Kidney epithelial cell (primary cell): ENCODE data around the gene CHPT1. TPM values are rescaled to one million over a fixed set of nuclear protein-coding genes. Genes with fewer than 3 reads are reported as not detected.
A peak's percentile ranks its signal among the peaks of the same experiment; 100 is the strongest.

ENCODE experiments used
- DNase-seq: peaks from one replicate; pipeline ENCODE4 v3.0.0-alpha.2; 2010; ENCODE audit warnings: low read depth
- H3K27me3 ChIP-seq: 2 replicates; pipeline ENCODE4 v1.6.0; 2011; ENCODE audit warnings: low read length; ENCODE audit not compliant: control insufficient read depth, insufficient read depth
- H3K36me3 ChIP-seq: 2 replicates; pipeline ENCODE4 v1.5.1; 2011; ENCODE audit warnings: low read length; ENCODE audit not compliant: control insufficient read depth, insufficient read depth
- H3K4me3 ChIP-seq: 2 replicates; pipeline ENCODE4 v1.5.1; 2011; ENCODE audit warnings: low read depth, mild to moderate bottlenecking, control low read depth, low read length
- CTCF ChIP-seq: IDR thresholded peaks from 2 replicates; pipeline ENCODE4 v1.5.1; 2011; ENCODE audit warnings: mild to moderate bottlenecking, moderate library complexity, low read length, control low read depth, inconsistent platforms; ENCODE audit not compliant: insufficient read depth, poor library complexity, severe bottlenecking
- total RNA-seq: library from RNA; depleted of rRNA; stranded (reverse); fragments of >200 nt; gene quantifications from 2 replicates; pipeline ENCODE4 v1.2.3, GENCODE V29; 2015

Gene CHPT1
- 10.3 and 16.1 TPM in 2 replicates for total RNA-seq

GRCh38 chr12:101697197-101697929 is at the start of gene CHPT1:
CHPT1 (plus strand) TSS chr12:101697640; CDS start chr12:101697862, 222 bp downstream.
- H3K36me3 ChIP-seq: no peaks in the 10 kb centered on the region
- TF ChIP-seq CTCF: no peak
- DNase-seq: no peak
- no peaks in the 10 kb centered on the region for H3K27me3 ChIP-seq
- peak within 1 kb of the TSS; percentile 66 for H3K4me3 ChIP-seq

- no peaks in the 10 kb centered on the region for H3K36me3 ChIP-seq
- no peak for DNase-seq
Observed at GRCh38 chr12:101647711-101648110, 49.7 kb upstream of the CHPT1 start.

GRCh38 chr12:101648195-101648594 is 49.2 kb upstream of the CHPT1 start:
- no peak overlapping the region for H3K4me3 ChIP-seq
- no peak for DNase-seq
- H3K36me3 ChIP-seq: no peaks in the 10 kb centered on the region
- H3K27me3 ChIP-seq: no peaks in the 10 kb centered on the region
- TF ChIP-seq CTCF: no peak

More at GRCh38 chr12:101647711-101648110, 49.7 kb upstream of the CHPT1 start:
- TF ChIP-seq CTCF: no peak
- no peaks in the 10 kb centered on the region for H3K27me3 ChIP-seq
- no peak overlapping the region for H3K4me3 ChIP-seq

- no peak for DNase-seq
- no peaks in the 10 kb centered on the region for H3K36me3 ChIP-seq
- no peak overlapping the region for H3K4me3 ChIP-seq
- H3K27me3 ChIP-seq: no peaks in the 10 kb centered on the region
- TF ChIP-seq CTCF: no peak
Observed at GRCh38 chr12:101650346-101651117, 46.9 kb upstream of the CHPT1 start.

GRCh38 chr12:101653030-101653429 is 44.4 kb upstream of the CHPT1 start:
- H3K4me3 ChIP-seq: no peak overlapping the region
- TF ChIP-seq CTCF: no peak
- DNase-seq: no peak
- H3K27me3 ChIP-seq: no peaks in the 10 kb centered on the region
- no peaks in the 10 kb centered on the region for H3K36me3 ChIP-seq
